ENCODE data around the gene ZNF101. TPM values are rescaled to one million over a fixed set of nuclear protein-coding genes. Genes with fewer than 3 reads are reported as not detected.
A peak's percentile ranks its signal among the peaks of the same experiment; 100 is the strongest.

The ZNF101 gene
- total and polyA plus RNA-seq, 8 donors = 2.2 to 9.1 (median 4.5) TPM

DNA sequence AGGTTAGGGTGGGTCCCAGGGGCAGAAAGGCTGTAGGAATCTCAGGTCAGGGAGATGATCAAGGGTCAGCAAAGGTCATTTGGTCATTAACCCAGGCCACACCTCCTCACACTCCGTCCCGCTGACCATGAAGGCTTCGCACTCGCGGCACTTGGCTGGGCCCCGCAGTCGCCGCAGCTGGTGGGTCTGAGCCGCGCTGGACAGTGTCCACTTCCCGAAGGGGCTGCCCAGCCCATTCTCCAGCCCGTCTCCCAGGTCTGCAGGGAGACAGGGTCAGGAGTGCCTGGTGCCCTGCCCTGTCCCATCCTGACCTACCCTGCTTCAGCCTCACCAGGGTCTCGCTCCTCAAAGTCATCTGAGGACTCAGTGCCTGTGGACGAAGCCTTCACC, 33.3 kb upstream of the ZNF101 start:
- intact Hi-C loops (cut with DNase I; ENCODE audit: low total_unique reads) = no loop called here
- no peak for TF ChIP-seq EP300 (IDR thresholded peaks at IDR 0.05)
- TF ChIP-seq POLR2AphosphoS5 (IDR thresholded peaks at IDR 0.05) = no peak
- TF ChIP-seq, protein P1, sequence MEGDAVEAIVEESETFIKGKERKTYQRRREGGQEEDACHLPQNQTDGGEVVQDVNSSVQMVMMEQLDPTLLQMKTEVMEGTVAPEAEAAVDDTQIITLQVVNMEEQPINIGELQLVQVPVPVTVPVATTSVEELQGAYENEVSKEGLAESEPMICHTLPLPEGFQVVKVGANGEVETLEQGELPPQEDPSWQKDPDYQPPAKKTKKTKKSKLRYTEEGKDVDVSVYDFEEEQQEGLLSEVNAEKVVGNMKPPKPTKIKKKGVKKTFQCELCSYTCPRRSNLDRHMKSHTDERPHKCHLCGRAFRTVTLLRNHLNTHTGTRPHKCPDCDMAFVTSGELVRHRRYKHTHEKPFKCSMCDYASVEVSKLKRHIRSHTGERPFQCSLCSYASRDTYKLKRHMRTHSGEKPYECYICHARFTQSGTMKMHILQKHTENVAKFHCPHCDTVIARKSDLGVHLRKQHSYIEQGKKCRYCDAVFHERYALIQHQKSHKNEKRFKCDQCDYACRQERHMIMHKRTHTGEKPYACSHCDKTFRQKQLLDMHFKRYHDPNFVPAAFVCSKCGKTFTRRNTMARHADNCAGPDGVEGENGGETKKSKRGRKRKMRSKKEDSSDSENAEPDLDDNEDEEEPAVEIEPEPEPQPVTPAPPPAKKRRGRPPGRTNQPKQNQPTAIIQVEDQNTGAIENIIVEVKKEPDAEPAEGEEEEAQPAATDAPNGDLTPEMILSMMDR (IDR thresholded peaks at IDR 0.05) = no peak
- TF ChIP-seq POLR2A (IDR thresholded peaks at IDR 0.05) = no peak
- peaks cover 19 to 95% (median 81%) of the 10 kb centered on the region in 4 donors for H3K36me3 ChIP-seq
- H3K4me3 ChIP-seq = no peak overlapping the region
- H3K27ac ChIP-seq = no peak overlapping the region
- WGBS, 5 donors = 78 to 98% (median 97%) methylated on average over 8 to 14 of the region's 14 CpGs
- H3K4me1 ChIP-seq = no peaks in the 10 kb centered on the region
- DNase-seq = no peak
- no peaks in the 10 kb centered on the region for H3K9me3 ChIP-seq
- no peaks in the 10 kb centered on the region for H3K27me3 ChIP-seq

DNA sequence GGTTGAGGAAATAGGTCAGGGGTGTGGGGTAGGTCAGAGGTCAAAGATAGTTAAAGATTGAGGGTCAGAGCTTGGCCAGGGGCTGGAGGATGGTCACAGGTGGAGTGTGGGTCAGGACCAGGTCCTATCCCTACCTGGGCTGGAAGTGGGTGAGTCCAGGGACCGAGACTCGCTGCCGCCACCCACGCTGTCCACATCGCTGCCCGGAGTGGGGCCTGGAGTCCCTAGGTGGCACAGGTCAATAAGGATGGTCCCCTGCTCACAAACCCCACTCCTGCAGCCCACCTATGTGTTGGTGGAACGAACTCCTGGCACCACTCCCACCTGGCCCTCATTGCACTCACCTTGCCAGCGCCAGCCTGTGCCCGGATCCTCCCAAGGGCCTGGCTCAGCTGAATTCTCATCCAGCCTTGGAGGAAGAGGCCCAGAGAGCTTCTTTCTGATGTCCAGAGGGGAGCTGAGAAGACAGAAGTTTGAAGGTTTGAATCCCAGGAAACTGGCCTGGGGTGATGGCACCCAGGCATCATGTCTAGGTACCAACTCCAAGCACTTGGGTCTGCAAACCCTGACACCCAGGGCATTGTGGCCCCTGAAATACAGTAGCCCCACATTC, 32.0 kb upstream of the ZNF101 start:
- 85 to 98% (median 94%) methylated on average over 7 to 9 of the region's 9 CpGs for WGBS, 5 donors
- no peak for TF ChIP-seq POLR2AphosphoS5 (IDR thresholded peaks at IDR 0.05)
- no peak for TF ChIP-seq EP300 (IDR thresholded peaks at IDR 0.05)
- TF ChIP-seq POLR2A (IDR thresholded peaks at IDR 0.05) = no peak
- TF ChIP-seq, protein P1 (IDR thresholded peaks at IDR 0.05) = no peak
- intact Hi-C loops (cut with DNase I; ENCODE audit: low total_unique reads) = no loop called here
- Histone ChIP-seq H3K27me3 (no peaks in the 10 kb centered on the region), H3K27ac (no peak overlapping the region), H3K36me3 (peaks cover 19 to 96% (median 77%) of the 10 kb centered on the region in 4 donors), H3K9me3 (no peaks in the 10 kb centered on the region), H3K4me1 (peaks cover 0 to 5% (median 0%) of the 10 kb centered on the region in 4 donors), H3K4me3 (no peak overlapping the region)
- DNase-seq = no peak

DNA sequence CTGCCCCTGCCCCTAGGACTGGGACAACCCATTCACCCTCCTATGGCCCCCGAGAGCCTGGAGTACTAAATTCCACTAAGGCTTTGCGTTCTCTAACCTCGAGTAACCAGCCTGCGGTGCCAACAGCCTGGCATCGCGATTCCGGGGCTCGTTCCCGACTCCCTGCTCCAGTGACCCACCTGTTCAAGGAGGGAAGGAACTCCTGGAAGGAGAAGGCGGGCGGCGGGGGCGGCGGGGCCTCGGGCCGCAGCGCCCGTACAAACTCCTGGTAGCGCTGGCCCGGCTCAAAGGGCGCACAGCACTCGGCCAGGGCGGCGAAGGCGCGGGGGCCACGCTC, 31.5 kb upstream of the ZNF101 start:
- Histone ChIP-seq H3K4me1 (peaks cover 0 to 10% (median under 1%) of the 10 kb centered on the region in 4 donors), H3K4me3 (peak overlapping the region in 3 of 4 donors; percentile 2 to 35 (median 22)), H3K36me3 (peaks cover 19 to 94% (median 75%) of the 10 kb centered on the region in 4 donors), H3K9me3 (no peaks in the 10 kb centered on the region), H3K27ac (no peak overlapping the region), H3K27me3 (no peaks in the 10 kb centered on the region)
- no peak for DNase-seq
- intact Hi-C loops (cut with DNase I; ENCODE audit: low total_unique reads) = no loop called here
- TF ChIP-seq POLR2A (IDR thresholded peaks at IDR 0.05) (no peak), EP300 (IDR thresholded peaks at IDR 0.05) (no peak), POLR2AphosphoS5 (IDR thresholded peaks at IDR 0.05) (no peak)
- TF ChIP-seq, protein P1 (IDR thresholded peaks at IDR 0.05) = no peak
- 55 to 74% (median 67%) methylated on average over 8 to 27 of the region's 27 CpGs for WGBS, 5 donors

DNA sequence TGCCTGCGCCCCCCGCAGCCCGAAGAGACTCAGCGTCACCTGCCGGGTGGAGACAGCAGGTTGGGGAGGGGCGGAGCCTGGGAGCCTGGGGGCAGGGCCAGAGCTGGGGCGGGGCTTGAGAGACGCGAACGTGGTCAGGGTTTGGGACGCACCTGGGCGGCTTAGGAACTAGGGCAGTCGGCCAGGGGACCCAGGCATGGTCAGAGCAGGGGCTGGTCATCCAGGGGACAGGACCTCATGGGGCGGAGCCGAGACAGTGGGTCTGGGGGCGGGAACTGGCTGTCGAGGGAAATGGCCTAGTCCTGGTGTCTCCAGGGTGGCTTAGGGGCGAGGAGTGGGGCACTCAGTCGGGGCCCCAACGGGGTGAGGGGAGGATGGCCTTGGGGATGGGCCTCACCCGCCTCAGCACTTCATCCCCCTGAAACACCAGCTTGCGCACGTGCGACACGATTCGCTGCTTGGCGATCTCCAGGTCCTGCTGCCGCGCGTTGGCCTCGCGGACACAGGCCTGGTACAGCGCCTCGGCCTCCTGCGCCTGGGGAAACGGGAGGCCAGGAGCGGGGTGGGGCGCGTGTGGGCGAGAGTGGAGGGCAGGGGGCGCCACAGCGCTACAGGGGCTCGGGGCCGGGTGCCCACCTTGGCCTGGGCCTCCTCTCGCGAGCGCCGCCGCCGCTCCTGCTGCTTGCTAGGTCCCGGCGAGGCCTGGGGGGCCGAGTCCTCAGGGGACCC, 31.0 kb upstream of the ZNF101 start:
- Histone ChIP-seq H3K4me3 (peak overlapping the region in 3 of 4 donors; percentile 2 to 35 (median 22)), H3K9me3 (no peaks in the 10 kb centered on the region), H3K27ac (no peak overlapping the region), H3K4me1 (peaks cover 3 to 15% (median 6%) of the 10 kb centered on the region in 4 donors), H3K36me3 (peaks cover 19 to 89% (median 70%) of the 10 kb centered on the region in 4 donors), H3K27me3 (no peaks in the 10 kb centered on the region)
- peak; percentile 38 to 69 for DNase-seq
- TF ChIP-seq, protein P1 (IDR thresholded peaks at IDR 0.05) = no peak
- TF ChIP-seq POLR2A (IDR thresholded peaks at IDR 0.05) (no peak), POLR2AphosphoS5 (IDR thresholded peaks at IDR 0.05) (no peak), EP300 (IDR thresholded peaks at IDR 0.05) (no peak)
- 71 to 81% (median 79%) methylated on average over 41 to 53 of the region's 53 CpGs for WGBS, 5 donors
- intact Hi-C loops (cut with DNase I; ENCODE audit: low total_unique reads) = no loop called here
